ENCODE data around the gene P4HA1.
"Not testable (repeated sequence)": the region's sequence is repeated elsewhere in the genome, so short reads cannot be mapped to it uniquely, and the experiment has no call there.

P4HA1 gene

DNA sequence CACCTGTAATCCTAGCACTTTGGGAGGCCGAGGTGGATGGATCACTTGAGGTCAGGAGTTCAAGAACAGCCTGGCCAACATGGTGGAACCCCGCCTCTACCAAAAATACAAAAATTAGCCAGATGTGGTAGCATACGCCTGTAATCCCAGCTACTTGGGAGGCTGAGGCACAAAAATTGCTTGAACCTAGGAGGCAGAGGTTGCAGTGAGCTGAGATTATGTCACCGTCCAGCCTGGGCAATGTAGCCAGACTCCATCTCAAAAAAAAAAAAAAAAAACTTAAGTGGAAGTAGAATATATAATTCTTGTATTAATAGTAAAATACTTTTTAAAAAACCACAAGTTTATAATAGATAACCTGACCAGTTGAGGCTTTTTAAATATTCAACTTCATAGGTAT, 112.0 kb downstream of the P4HA1 start:
- not testable (repeated sequence) for H3K4me3 ChIP-seq (ENCODE audit: low read length in 2 of 2); H3K27me3 ChIP-seq (ENCODE audit: control insufficient read depth in 2 of 2, insufficient read depth in 2 of 2, low read length in 2 of 2); H3K36me3 ChIP-seq (ENCODE audit: control insufficient read depth in 2 of 2, insufficient read depth in 2 of 2, low read length in 2 of 2); H3K9ac ChIP-seq (ENCODE audit: low read depth in 1 of 2, low read length in 2 of 2); H3K27ac ChIP-seq (ENCODE audit: low read depth in 2 of 2, low read length in 2 of 2); H3K9me3 ChIP-seq (ENCODE audit: control insufficient read depth in 2 of 2, low read length in 2 of 2); H3K4me1 ChIP-seq (ENCODE audit: control insufficient read depth in 2 of 2, insufficient read depth in 2 of 2, low read length in 2 of 2)

DNA sequence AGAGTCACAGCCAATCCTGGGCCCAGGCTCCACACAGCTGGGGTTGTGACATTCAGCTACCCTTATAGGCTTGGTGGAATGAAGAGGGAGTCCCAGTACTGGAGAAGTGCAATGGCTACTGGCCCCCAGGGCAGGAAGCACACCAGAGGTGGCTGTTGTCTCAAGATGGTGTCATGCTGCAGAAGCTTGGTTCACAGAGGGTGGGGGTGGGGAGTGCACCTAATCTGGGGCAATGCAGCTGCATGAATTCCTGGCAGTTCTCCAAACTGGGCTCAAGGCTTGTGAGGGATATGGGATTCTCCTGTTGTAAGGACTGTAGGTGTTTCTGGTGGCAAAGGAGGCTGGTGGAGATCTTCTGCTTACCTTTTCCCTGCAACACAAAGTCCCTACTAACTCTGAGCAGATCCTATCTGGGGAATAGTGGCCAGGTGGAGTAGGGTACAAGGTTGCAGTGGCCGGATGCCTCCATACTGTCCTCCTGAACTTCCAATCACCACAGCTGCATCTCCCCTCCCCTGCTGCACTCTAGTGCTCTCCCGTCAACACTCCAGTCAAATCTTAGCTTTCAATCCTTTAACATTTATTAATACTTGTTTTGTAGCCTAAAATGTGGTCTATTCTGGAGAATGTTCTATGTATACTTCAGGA, 114.7 kb downstream of the P4HA1 start:
- Histone ChIP-seq H3K9ac (ENCODE audit: low read depth in 1 of 2, low read length in 2 of 2) (no peak overlapping the region), H3K4me3 (ENCODE audit: low read length in 2 of 2) (no peak overlapping the region), H3K27me3 (ENCODE audit: control insufficient read depth in 2 of 2, insufficient read depth in 2 of 2, low read length in 2 of 2) (no peaks in the 10 kb centered on the region), H3K9me3 (ENCODE audit: control insufficient read depth in 2 of 2, low read length in 2 of 2) (peaks cover 1 to 4% of the 10 kb centered on the region in 2 donors), H3K4me1 (ENCODE audit: control insufficient read depth in 2 of 2, insufficient read depth in 2 of 2, low read length in 2 of 2) (no peaks in the 10 kb centered on the region), H3K27ac (ENCODE audit: low read depth in 2 of 2, low read length in 2 of 2) (no peak overlapping the region), H3K36me3 (ENCODE audit: control insufficient read depth in 2 of 2, insufficient read depth in 2 of 2, low read length in 2 of 2) (no peaks in the 10 kb centered on the region)

DNA sequence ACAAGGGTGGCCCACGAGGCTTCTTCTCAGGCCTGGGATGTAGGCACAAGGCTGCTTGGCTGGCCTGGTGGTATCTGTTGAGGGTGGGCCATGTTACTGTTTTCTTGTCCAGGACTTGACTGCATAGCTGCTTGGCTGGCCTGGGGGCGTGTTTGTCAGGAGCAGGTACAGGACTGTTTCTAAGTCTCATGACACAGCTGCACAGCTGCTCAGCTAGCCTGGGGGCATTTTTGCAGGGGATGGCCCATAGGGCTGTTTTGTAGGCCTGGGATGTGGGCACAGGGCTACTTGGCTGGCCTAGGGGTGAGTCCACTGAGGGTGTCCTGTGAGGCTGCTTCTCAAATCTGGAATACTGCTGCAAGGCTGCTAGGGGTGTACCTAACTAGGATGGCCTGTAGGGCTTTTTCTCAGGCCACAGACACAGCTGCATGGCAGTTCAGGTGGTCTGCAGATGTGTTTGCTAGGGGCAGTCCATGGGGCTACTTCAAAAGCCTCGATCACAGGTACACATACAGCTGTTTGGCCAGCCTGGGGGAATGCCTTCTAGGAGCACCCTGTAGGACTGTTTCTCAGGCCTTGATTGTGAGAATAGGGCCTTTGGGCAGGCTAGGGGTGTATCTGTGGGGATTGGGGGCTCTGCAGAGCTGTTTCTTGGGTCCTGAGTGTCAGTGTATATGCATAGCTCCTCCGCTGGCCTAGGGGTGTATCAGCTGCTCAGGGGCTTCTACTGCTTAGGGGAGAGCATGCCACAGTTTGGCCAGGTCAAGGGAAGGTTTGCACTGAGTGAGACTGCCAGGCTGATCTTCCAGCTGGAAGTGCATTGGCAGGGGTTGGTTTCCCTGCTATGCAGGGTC, 115.4 kb downstream of the P4HA1 start:
- Histone ChIP-seq H3K9ac (ENCODE audit: low read depth in 1 of 2, low read length in 2 of 2) (no peak overlapping the region), H3K36me3 (ENCODE audit: control insufficient read depth in 2 of 2, insufficient read depth in 2 of 2, low read length in 2 of 2) (no peaks in the 10 kb centered on the region), H3K4me3 (ENCODE audit: low read length in 2 of 2) (no peak overlapping the region), H3K4me1 (ENCODE audit: control insufficient read depth in 2 of 2, insufficient read depth in 2 of 2, low read length in 2 of 2) (no peaks in the 10 kb centered on the region), H3K9me3 (ENCODE audit: control insufficient read depth in 2 of 2, low read length in 2 of 2) (peaks cover 3 to 4% of the 10 kb centered on the region in 2 donors), H3K27me3 (ENCODE audit: control insufficient read depth in 2 of 2, insufficient read depth in 2 of 2, low read length in 2 of 2) (no peaks in the 10 kb centered on the region), H3K27ac (ENCODE audit: low read depth in 2 of 2, low read length in 2 of 2) (no peak overlapping the region)

DNA sequence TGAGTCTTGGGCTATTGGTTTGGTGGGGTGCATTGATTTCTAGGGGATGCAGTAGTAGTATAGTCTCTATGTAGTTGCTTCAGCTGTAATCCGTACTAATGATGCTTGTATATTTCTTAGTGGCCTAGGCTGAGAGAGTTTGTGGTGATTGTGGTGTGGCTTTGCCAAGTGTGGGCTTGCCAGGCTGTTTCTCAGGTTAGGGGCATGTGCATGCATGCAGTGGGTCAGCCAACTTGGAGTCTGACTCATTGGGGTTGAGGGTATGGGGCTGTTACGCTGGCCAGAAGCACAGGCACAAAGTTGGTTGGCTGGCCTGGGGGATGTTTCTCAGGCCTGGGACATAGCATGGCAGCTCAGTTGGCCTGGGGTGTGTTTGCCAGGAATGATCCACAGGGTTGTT, 116.3 kb downstream of the P4HA1 start:
- Histone ChIP-seq H3K9ac (ENCODE audit: low read depth in 1 of 2, low read length in 2 of 2) (no peak overlapping the region), H3K4me1 (ENCODE audit: control insufficient read depth in 2 of 2, insufficient read depth in 2 of 2, low read length in 2 of 2) (no peaks in the 10 kb centered on the region), H3K4me3 (ENCODE audit: low read length in 2 of 2) (no peak overlapping the region), H3K9me3 (ENCODE audit: control insufficient read depth in 2 of 2, low read length in 2 of 2) (peaks cover 3 to 4% of the 10 kb centered on the region in 2 donors), H3K36me3 (ENCODE audit: control insufficient read depth in 2 of 2, insufficient read depth in 2 of 2, low read length in 2 of 2) (no peaks in the 10 kb centered on the region), H3K27me3 (ENCODE audit: control insufficient read depth in 2 of 2, insufficient read depth in 2 of 2, low read length in 2 of 2) (no peaks in the 10 kb centered on the region), H3K27ac (ENCODE audit: low read depth in 2 of 2, low read length in 2 of 2) (no peak overlapping the region)

DNA sequence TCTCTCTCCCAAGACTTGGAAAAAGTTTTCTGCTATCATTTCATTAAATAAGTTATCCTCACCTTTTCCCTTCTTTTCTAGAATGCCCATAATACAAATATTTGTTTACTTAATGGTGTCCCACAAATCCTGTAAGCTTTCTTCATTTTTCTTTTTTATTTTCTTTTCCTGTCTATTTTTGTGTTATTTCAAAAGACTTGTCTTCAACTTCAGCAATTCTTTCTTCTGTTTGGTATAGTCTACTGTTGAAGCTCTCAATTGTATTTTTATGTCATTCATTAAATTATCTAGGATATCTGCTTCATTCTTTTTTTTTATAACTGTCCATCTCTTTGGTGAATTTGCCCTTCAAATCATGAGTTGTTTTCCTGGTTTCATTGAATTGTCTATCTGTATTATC, 117.0 kb downstream of the P4HA1 start:
- H3K9me3 ChIP-seq (ENCODE audit: control insufficient read depth in 2 of 2, low read length in 2 of 2), result peaks cover 3 to 4% of the 10 kb centered on the region in 2 donors

DNA sequence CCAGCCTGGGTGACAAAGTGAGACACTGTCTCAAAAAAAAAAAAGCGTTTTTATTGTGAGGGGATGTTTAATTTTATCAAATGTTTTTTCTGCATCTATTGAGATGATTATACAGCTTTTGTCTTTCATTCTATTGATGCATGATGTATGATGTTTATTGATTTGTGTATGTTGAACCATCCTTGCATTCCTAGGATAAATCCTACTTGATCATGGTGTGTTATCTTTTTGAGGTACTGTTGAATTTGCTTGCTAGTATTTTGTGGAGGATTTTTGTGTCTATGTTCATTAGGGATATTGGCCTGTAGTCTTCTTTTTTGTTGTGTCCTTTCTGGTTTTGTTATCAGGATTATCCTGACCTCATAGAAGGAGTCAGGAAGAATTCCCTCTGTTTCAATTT, 119.8 kb downstream of the P4HA1 start:
- Histone ChIP-seq H3K9me3 (ENCODE audit: control insufficient read depth in 2 of 2, low read length in 2 of 2) (peaks cover 3 to 4% of the 10 kb centered on the region in 2 donors), H3K4me1 (ENCODE audit: control insufficient read depth in 2 of 2, insufficient read depth in 2 of 2, low read length in 2 of 2) (no peaks in the 10 kb centered on the region), H3K4me3 (ENCODE audit: low read length in 2 of 2) (no peak overlapping the region), H3K27me3 (ENCODE audit: control insufficient read depth in 2 of 2, insufficient read depth in 2 of 2, low read length in 2 of 2) (no peaks in the 10 kb centered on the region), H3K27ac (ENCODE audit: low read depth in 2 of 2, low read length in 2 of 2) (no peak overlapping the region), H3K36me3 (ENCODE audit: control insufficient read depth in 2 of 2, insufficient read depth in 2 of 2, low read length in 2 of 2) (no peaks in the 10 kb centered on the region), H3K9ac (ENCODE audit: low read depth in 1 of 2, low read length in 2 of 2) (no peak overlapping the region)

More for the DNA sequence above, 117.0 kb downstream of the P4HA1 start:
- no peaks in the 10 kb centered on the region for H3K4me1 ChIP-seq (ENCODE audit: control insufficient read depth in 2 of 2, insufficient read depth in 2 of 2, low read length in 2 of 2)
- no peaks in the 10 kb centered on the region for H3K27me3 ChIP-seq (ENCODE audit: control insufficient read depth in 2 of 2, insufficient read depth in 2 of 2, low read length in 2 of 2)
- H3K27ac ChIP-seq (ENCODE audit: low read depth in 2 of 2, low read length in 2 of 2), result no peak overlapping the region
- no peak overlapping the region for H3K9ac ChIP-seq (ENCODE audit: low read depth in 1 of 2, low read length in 2 of 2)
- no peak overlapping the region for H3K4me3 ChIP-seq (ENCODE audit: low read length in 2 of 2)
- H3K36me3 ChIP-seq (ENCODE audit: control insufficient read depth in 2 of 2, insufficient read depth in 2 of 2, low read length in 2 of 2), result no peaks in the 10 kb centered on the region
